Panc1 (cell line): Measurements from ENCODE around the gene PCDHGA5. TPM values are rescaled to one million over a fixed set of nuclear protein-coding genes. Genes with fewer than 3 reads are reported as not detected.
A peak's percentile ranks its signal among the peaks of the same experiment; 100 is the strongest.

Experiments used
- ATAC-seq: fragments of 200-7000 bp; cut with Tn5 transposase; 2 replicates; pipeline ENCODE4 v1.9.1; 2020; ENCODE audit warnings: mild to moderate bottlenecking, moderate library complexity
- BruUV-seq: library from RNA; stranded (reverse); fragments of 400-500 nt; replicated peaks from 2 replicates; lab custom pipeline; 2021; lab: Mats Ljungman, UMichigan
- CTCF ChIA-PET: fragments of 300-600 bp; sonication (Branson Sonifier 250); formaldehyde crosslinking; loops from one replicate; lab custom pipeline; 2022; ENCODE audit warnings: antibody characterized with exemption; lab: Charles Lee
- POLR2A ChIA-PET: fragments of 300-600 bp; sonication (Branson Sonifier 250); formaldehyde crosslinking; loops from one replicate; lab custom pipeline; 2022; ENCODE audit warnings: antibody characterized with exemption; lab: Charles Lee
- DNase-seq: peaks from one replicate; pipeline ENCODE4 v3.0.0-alpha.2; 2010; ENCODE audit warnings: low read depth, low spot score
- H3K27ac ChIP-seq: 2 replicates; pipeline ENCODE4 v1.5.1; 2011; ENCODE audit warnings: mild to moderate bottlenecking, low read length, inconsistent platforms
- H3K27me3 ChIP-seq: fragments of 200-500 bp; sonication (Bioruptor generic); 2 replicates; pipeline ENCODE4 v1.6.0; 2014; ENCODE audit warnings: low read length, inconsistent platforms; ENCODE audit not compliant: control insufficient read depth, insufficient read depth
- H3K36me3 ChIP-seq: fragments of 200-500 bp; sonication (Bioruptor generic); 2 replicates; pipeline ENCODE4 v1.5.1; 2014; ENCODE audit warnings: inconsistent platforms, mild to moderate bottlenecking, low read length, moderate library complexity; ENCODE audit not compliant: control insufficient read depth, insufficient read depth
- H3K4me1 ChIP-seq: 2 replicates; pipeline ENCODE4 v1.5.1; 2011; ENCODE audit warnings: inconsistent platforms, mild to moderate bottlenecking, low read length, moderate library complexity; ENCODE audit not compliant: control insufficient read depth, insufficient read depth
- H3K4me3 ChIP-seq, 2 experiments: 2 replicates each; pipeline ENCODE4 v1.5.1; 2011 to 2012; ENCODE audit warnings: low read depth in 2 of 2, low read length in 2 of 2, mild to moderate bottlenecking in 2 of 2, inconsistent platforms in 1 of 2, moderate library complexity in 1 of 2
- H3K9me3 ChIP-seq: fragments of 200-500 bp; sonication (Bioruptor generic); 2 replicates; pipeline ENCODE4 v1.5.1; 2014; ENCODE audit warnings: low read depth, mild to moderate bottlenecking, inconsistent platforms, low read length, moderate library complexity; ENCODE audit not compliant: control insufficient read depth, insufficient read depth
- CTCF ChIP-seq: fragments of 450-650 bp; IDR thresholded peaks from 2 replicates; pipeline ENCODE4 v1.5.1; 2017; ENCODE audit warnings: mild to moderate bottlenecking
- POLR2AphosphoS5 ChIP-seq: IDR thresholded peaks from 2 replicates; pipeline ENCODE4 v1.6.1; 2012; ENCODE audit warnings: mild to moderate bottlenecking, low read depth, low read length, moderate library complexity
- REST ChIP-seq, 2 experiments: IDR thresholded peaks; 2 replicates each; pipeline ENCODE4 v1.6.1; 2011 to 2012; ENCODE audit warnings: low read depth in 2 of 2, control low read depth in 1 of 2, low read length in 1 of 2, mild to moderate bottlenecking in 1 of 2, moderate library complexity in 1 of 2; ENCODE audit not compliant: insufficient read depth in 1 of 2
- SIN3A ChIP-seq: IDR thresholded peaks from 2 replicates; pipeline ENCODE4 v1.6.1; 2012; ENCODE audit warnings: low read depth, mild to moderate bottlenecking, low read length, moderate library complexity, borderline replicate concordance; ENCODE audit not compliant: insufficient read depth
- TCF7L2 ChIP-seq: IDR thresholded peaks from 2 replicates; pipeline ENCODE4 v1.6.1; 2011; ENCODE audit warnings: mild to moderate bottlenecking, low read depth, low read length, inconsistent platforms
- in situ Hi-C: cut with HindIII; loops from 2 replicates; pipeline ENCODE4 v1.10.0; 2016; ENCODE audit warnings: low sequenced_read_pairs, low pct_unique_long_range_greater_than_20kb
- intact Hi-C: fragments of 100-400 bp; cut with micrococcal nuclease; formaldehyde crosslinking; loops from one replicate; pipeline ENCODE4 v1.10.0; 2022; ENCODE audit not compliant: unreplicated experiment
- total RNA-seq: library from RNA; stranded (reverse); gene quantifications from one replicate; pipeline ENCODE4 v1.2.1, GENCODE V29; 2021; ENCODE audit not compliant: unreplicated experiment

The PCDHGA5 gene
- total RNA-seq, 1 experiment from 2014 or later = 0.67 TPM

- in situ Hi-C loops = loop anchor here (25.0 kb wide), 1 partner anchor 139 kb away; the partner anchor contains the start of genes PCDHB10, PCDHB11, PCDHB16 and PCDHB8
- POLR2A ChIA-PET = no interaction called here
- H3K4me3 ChIP-seq = peak overlapping the region; percentile 50 to 77
Observed at GRCh38 chr5:141326088-141326854, 37.7 kb upstream of the PCDHGA5 start.

GRCh38 chr5:141328231-141328630 is 35.7 kb upstream of the PCDHGA5 start:
- ChIA-PET CTCF (no interaction called here), POLR2A (no interaction called here)
- Histone ChIP-seq H3K4me3 (no peak overlapping the region), H3K36me3 (no peaks in the 10 kb centered on the region), H3K9me3 (peaks cover 4% of the 10 kb centered on the region; the same call in 1 of the 2 replicates), H3K27ac (no peak overlapping the region), H3K27me3 (no peaks in the 10 kb centered on the region), H3K4me1 (no peaks in the 10 kb centered on the region)
- TF ChIP-seq SIN3A (no peak), TCF7L2 (no peak), POLR2AphosphoS5 (no peak), REST (IDR thresholded peaks at IDR 0.05; ENCODE audit: insufficient read depth in 1 of 2, low read depth in 2 of 2, low read length in 1 of 2) (no peak), CTCF (no peak)
- BruUV-seq = no TSS peak
- DNase-seq (no peak), ATAC-seq (no peak)
- intact Hi-C loops (no loop called here), in situ Hi-C loops (loop anchor here (25.0 kb wide), 1 partner anchor 141 kb away; the partner anchor contains the start of genes PCDHB10, PCDHB11, PCDHB16 and PCDHB8)

More at GRCh38 chr5:141326088-141326854, 37.7 kb upstream of the PCDHGA5 start:
- Histone ChIP-seq H3K27ac (peak overlapping the region; percentile 73), H3K4me1 (no peaks in the 10 kb centered on the region), H3K9me3 (peaks cover 10% of the 10 kb centered on the region; the same call in 1 of the 2 replicates), H3K36me3 (no peaks in the 10 kb centered on the region), H3K27me3 (no peaks in the 10 kb centered on the region)
- TF ChIP-seq CTCF (peak; percentile 82), TCF7L2 (no peak)
- CTCF ChIA-PET = interaction anchor here (0.6 to 0.7 kb wide), 3 partner anchors 24 to 1598 kb away, joined by 3 to 8 read pairs (median 3); partner anchors contain the start of gene PCDHGB1
- peak; percentile 94 for ATAC-seq
- DNase-seq = no peak
- BruUV-seq = no TSS peak
- intact Hi-C loops = no loop called here
